GM12878 (cell line): ENCODE data around the gene PPP1R2C. TPM values are rescaled to one million over a fixed set of nuclear protein-coding genes. Genes with fewer than 3 reads are reported as not detected.

Experiments used
- ATAC-seq: fragments of 200-7000 bp; cut with Tn5 transposase; 3 replicates; pipeline ENCODE4 v1.9.1; 2020; ENCODE audit warnings: mild to moderate bottlenecking, moderate library complexity
- BruUV-seq: library from RNA; stranded (reverse); fragments of 400-500 nt; replicated peaks from 2 replicates; lab custom pipeline; 2021; lab: Mats Ljungman, UMichigan
- CTCF ChIA-PET: fragments of 300-600 bp; sonication (Branson Sonifier 250); formaldehyde crosslinking; extraction: SDS; loops from one replicate; lab custom pipeline; 2021; ENCODE audit warnings: inconsistent platforms; lab: Yijun Ruan, JAX
- POLR2A ChIA-PET: fragments of 350-600 bp; formaldehyde crosslinking; extraction: SDS; loops from one replicate; lab custom pipeline; 2021; ENCODE audit warnings: inconsistent platforms; lab: Charles Lee
- RAD21 ChIA-PET: fragments of 300-600 bp; sonication (Branson Sonifier 250); formaldehyde crosslinking; loops from one replicate; lab custom pipeline; 2023; ENCODE audit warnings: antibody characterized with exemption; ENCODE audit not compliant: unreplicated experiment; lab: Charles Lee
- SMC1A ChIA-PET: fragments of 300-600 bp; sonication (Branson Sonifier 250); formaldehyde crosslinking; loops from one replicate; lab custom pipeline; 2023; ENCODE audit not compliant: unreplicated experiment, uncharacterized antibody; lab: Charles Lee
- DNase-seq: peaks from one replicate; pipeline ENCODE4 v3.0.0-alpha.2; 2011; ENCODE audit warnings: low read depth, low spot score
- FAIRE-seq: peaks from 3 replicates; lab custom pipeline; 2011; peaks lifted over from hg19 to GRCh38; lab: Jason Lieb, UNC
- H2AFZ ChIP-seq: 2 replicates; pipeline ENCODE4 v1.6.0; 2011; ENCODE audit warnings: low read depth, low read length, control low read depth; ENCODE audit not compliant: control insufficient read depth
- H3K27ac ChIP-seq: 2 replicates; pipeline ENCODE4 v1.5.1; 2011; ENCODE audit warnings: control low read depth; ENCODE audit not compliant: control insufficient read depth, insufficient read depth
- H3K27me3 ChIP-seq, 2 experiments: replicated peaks in 1 of 2; 2 replicates each; pipeline versions ENCODE4 v1.6.0 to v1.6.1; 2011; ENCODE audit warnings: low read length in 1 of 2; ENCODE audit not compliant: control insufficient read depth in 2 of 2, insufficient read depth in 2 of 2
- H3K36me3 ChIP-seq, 2 experiments: 2 replicates each; pipeline ENCODE4 v1.5.1; 2011; ENCODE audit warnings: low read length in 1 of 2; ENCODE audit not compliant: control insufficient read depth in 2 of 2, insufficient read depth in 2 of 2
- H3K4me1 ChIP-seq: 2 replicates; pipeline ENCODE4 v1.6.1; 2011; ENCODE audit warnings: mild to moderate bottlenecking, low read length, moderate library complexity, mixed read lengths; ENCODE audit not compliant: control insufficient read depth, insufficient read depth
- H3K4me2 ChIP-seq: 2 replicates; pipeline ENCODE4 v1.6.0; 2011; ENCODE audit warnings: control low read depth; ENCODE audit not compliant: control insufficient read depth, insufficient read depth
- H3K4me3 ChIP-seq: fragments of 200-600 bp; sonication (generic); 2 replicates; pipeline ENCODE4 v1.5.1; 2016
- H3K79me2 ChIP-seq: 2 replicates; pipeline ENCODE4 v1.6.0; 2011; ENCODE audit warnings: low read length; ENCODE audit not compliant: control insufficient read depth, insufficient read depth
- H3K9ac ChIP-seq: 2 replicates; pipeline ENCODE4 v1.8.0; 2011; ENCODE audit warnings: low read length, control low read depth, mixed read lengths; ENCODE audit not compliant: control insufficient read depth, insufficient read depth
- H3K9me3 ChIP-seq: replicated peaks from 3 replicates; pipeline ENCODE4 v1.5.1; 2011; ENCODE audit warnings: mild to moderate bottlenecking, low read length; ENCODE audit not compliant: control insufficient read depth, insufficient read depth
- H4K20me1 ChIP-seq: 2 replicates; pipeline ENCODE4 v1.6.0; 2011; ENCODE audit not compliant: control insufficient read depth, insufficient read depth
- CHD1 ChIP-seq: IDR thresholded peaks from 2 replicates; pipeline ENCODE4 v1.6.1; 2012; ENCODE audit warnings: low read depth, low read length, improper control_type of control experiment
- CREM ChIP-seq: IDR thresholded peaks from 2 replicates; pipeline ENCODE4 v1.6.1; 2014; ENCODE audit warnings: antibody characterized with exemption, low read depth
- EED ChIP-seq: sonication (generic); IDR thresholded peaks from 2 replicates; pipeline ENCODE4 v1.6.1; 2016; ENCODE audit warnings: antibody characterized with exemption, low read depth
- FOS ChIP-seq: IDR thresholded peaks from 3 replicates; pipeline ENCODE4 v1.6.1; 2011; ENCODE audit warnings: borderline replicate concordance; ENCODE audit not compliant: insufficient read length; ENCODE audit errors: extremely low read depth
- GATAD2B ChIP-seq: fragments of 450-650 bp; conservative IDR thresholded peaks from 2 replicates; pipeline ENCODE4 v1.6.1; 2017; ENCODE audit warnings: low read depth, mild to moderate bottlenecking, moderate library complexity
- HDAC2 ChIP-seq: fragments of 200-600 bp; sonication (generic); IDR thresholded peaks from 2 replicates; pipeline ENCODE4 v1.6.1; 2017
- IRF4 ChIP-seq: IDR thresholded peaks from 2 replicates; pipeline ENCODE4 v1.6.1; 2011; ENCODE audit warnings: low read depth, low read length
- JUND ChIP-seq: IDR thresholded peaks from 2 replicates; pipeline ENCODE4 v1.6.1; 2012; ENCODE audit warnings: low read depth, mild to moderate bottlenecking, low read length, improper control_type of control experiment, moderate library complexity
- REST ChIP-seq: IDR thresholded peaks from 2 replicates; pipeline ENCODE4 v1.6.1; 2012; ENCODE audit warnings: mild to moderate bottlenecking, low read depth, low read length
- SUZ12 ChIP-seq: fragments of 200-600 bp; sonication (generic); IDR thresholded peaks from one replicate; pipeline ENCODE4 v1.6.1; 2018; ENCODE audit warnings: antibody characterized with exemption, mild to moderate bottlenecking; ENCODE audit not compliant: unreplicated experiment
- TBL1XR1 ChIP-seq: IDR thresholded peaks from 2 replicates; pipeline ENCODE4 v1.6.1; 2012; ENCODE audit warnings: low read depth, low read length, improper control_type of control experiment
- ZBED1 ChIP-seq: IDR thresholded peaks from 2 replicates; pipeline ENCODE4 v1.6.1; 2016; ENCODE audit warnings: borderline replicate concordance
- ZNF207 ChIP-seq: fragments of 450-650 bp; IDR thresholded peaks from 2 replicates; pipeline ENCODE4 v1.6.1; 2014; ENCODE audit warnings: antibody characterized with exemption, mild to moderate bottlenecking, borderline replicate concordance
- WGBS: methylation state at CpG from one replicate; pipeline ENCODE4 v1.1.6; 2016; ENCODE audit warnings: low lambda C conversion rate; ENCODE audit not compliant: insufficient replicate concordance, insufficient coverage; ENCODE audit errors: missing lambda C conversion rate; 5-methylcytosine and 5-hydroxymethylcytosine counted together
- in situ Hi-C: fragments of 300-500 bp; cut with MboI; formaldehyde crosslinking; loops from 9 replicates; pipeline ENCODE4 v1.14.3; 2018; ENCODE audit warnings: mixed read lengths
- intact Hi-C: fragments of 100-400 bp; cut with micrococcal nuclease; formaldehyde crosslinking; loops from one replicate; pipeline ENCODE4 v1.14.2; 2022; ENCODE audit not compliant: unreplicated experiment
- polyA plus RNA-seq, 11 experiments: library from polyadenylated mRNA; depleted of rRNA in 4 of 11; unstranded in 6 of 11; stranded (reverse) in 5 of 11; fragments of >200 nt; fragmentation: Nextera tagmentation in 4 of 11; fragmentation: Illumina TruSeq in 1 of 11; extraction: Ambion mirVana in 4 of 11; extraction: Trizol in 1 of 11; gene quantifications; 1 replicate in 1 of 11; 2 replicates in 10 of 11; pipeline versions ENCODE4 v1.2.1 to v1.2.3, GENCODE V29; 2011 to 2016; ENCODE audit warnings: inconsistent platforms in 2 of 11, missing spikeins in 2 of 11, low read depth in 1 of 11
- total RNA-seq, 4 experiments: library from RNA; depleted of rRNA in 3 of 4; stranded (reverse); fragments of >200 nt in 3 of 4; fragmentation: Illumina TruSeq in 1 of 4; extraction: Trizol in 1 of 4; gene quantifications; 2 replicates each; pipeline versions ENCODE4 v1.2.1 to v1.2.3, GENCODE V29; 2013 to 2021
- TF ChIP-seq, protein P1 (sequence below): fragments of 450-650 bp; IDR thresholded peaks from 2 replicates; pipeline ENCODE4 v1.6.1; 2017; ENCODE audit warnings: mild to moderate bottlenecking, moderate library complexity
- TF ChIP-seq, protein P2 (sequence below): IDR thresholded peaks from 2 replicates; pipeline ENCODE4 v1.6.1; 2011; ENCODE audit warnings: mild to moderate bottlenecking, low read depth, low read length, moderate library complexity; ENCODE audit not compliant: insufficient replicate concordance

The PPP1R2C gene
- total and polyA plus RNA-seq, 10 of the 15 experiments (the other 5 are each of a cell fraction or from before 2014, with no cell fraction given) = not detected

GRCh38 chrX:42754115-42754514 is 23.8 kb downstream of the PPP1R2C start:
- ChIA-PET SMC1A (interaction anchor here (0.7 kb wide), 1 partner anchor 25 kb away, joined by 3 read pairs; no protein-coding TSS in a partner anchor), RAD21 (no interaction called here), POLR2A (no interaction called here), CTCF (no interaction called here)
- BruUV-seq = no TSS peak
- no peaks in the 10 kb centered on the region for H3K36me3 ChIP-seq
- in situ Hi-C loops (no loop called here), intact Hi-C loops (no loop called here)
- H3K79me2 ChIP-seq = no peaks in the 10 kb centered on the region
- no peaks in the 10 kb centered on the region for H3K9me3 ChIP-seq
- whole genome bisulfite sequencing = 29% methylated on average over 2 of the region's 2 CpGs
- TF ChIP-seq CREM = no peak
- TF ChIP-seq TBL1XR1 = no peak
- no peak for TF ChIP-seq FOS
- no peak for TF ChIP-seq JUND
- no peak for TF ChIP-seq IRF4
- TF ChIP-seq GATAD2B = no peak
- TF ChIP-seq SUZ12 = no peak
- TF ChIP-seq CHD1 = no peak
- TF ChIP-seq, protein P1, sequence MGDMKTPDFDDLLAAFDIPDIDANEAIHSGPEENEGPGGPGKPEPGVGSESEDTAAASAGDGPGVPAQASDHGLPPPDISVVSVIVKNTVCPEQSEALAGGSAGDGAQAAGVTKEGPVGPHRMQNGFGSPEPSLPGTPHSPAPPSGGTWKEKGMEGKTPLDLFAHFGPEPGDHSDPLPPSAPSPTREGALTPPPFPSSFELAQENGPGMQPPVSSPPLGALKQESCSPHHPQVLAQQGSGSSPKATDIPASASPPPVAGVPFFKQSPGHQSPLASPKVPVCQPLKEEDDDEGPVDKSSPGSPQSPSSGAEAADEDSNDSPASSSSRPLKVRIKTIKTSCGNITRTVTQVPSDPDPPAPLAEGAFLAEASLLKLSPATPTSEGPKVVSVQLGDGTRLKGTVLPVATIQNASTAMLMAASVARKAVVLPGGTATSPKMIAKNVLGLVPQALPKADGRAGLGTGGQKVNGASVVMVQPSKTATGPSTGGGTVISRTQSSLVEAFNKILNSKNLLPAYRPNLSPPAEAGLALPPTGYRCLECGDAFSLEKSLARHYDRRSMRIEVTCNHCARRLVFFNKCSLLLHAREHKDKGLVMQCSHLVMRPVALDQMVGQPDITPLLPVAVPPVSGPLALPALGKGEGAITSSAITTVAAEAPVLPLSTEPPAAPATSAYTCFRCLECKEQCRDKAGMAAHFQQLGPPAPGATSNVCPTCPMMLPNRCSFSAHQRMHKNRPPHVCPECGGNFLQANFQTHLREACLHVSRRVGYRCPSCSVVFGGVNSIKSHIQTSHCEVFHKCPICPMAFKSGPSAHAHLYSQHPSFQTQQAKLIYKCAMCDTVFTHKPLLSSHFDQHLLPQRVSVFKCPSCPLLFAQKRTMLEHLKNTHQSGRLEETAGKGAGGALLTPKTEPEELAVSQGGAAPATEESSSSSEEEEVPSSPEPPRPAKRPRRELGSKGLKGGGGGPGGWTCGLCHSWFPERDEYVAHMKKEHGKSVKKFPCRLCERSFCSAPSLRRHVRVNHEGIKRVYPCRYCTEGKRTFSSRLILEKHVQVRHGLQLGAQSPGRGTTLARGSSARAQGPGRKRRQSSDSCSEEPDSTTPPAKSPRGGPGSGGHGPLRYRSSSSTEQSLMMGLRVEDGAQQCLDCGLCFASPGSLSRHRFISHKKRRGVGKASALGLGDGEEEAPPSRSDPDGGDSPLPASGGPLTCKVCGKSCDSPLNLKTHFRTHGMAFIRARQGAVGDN = no peak
- TF ChIP-seq EED = no peak
- no peak for TF ChIP-seq ZBED1
- TF ChIP-seq HDAC2 = no peak
- TF ChIP-seq, protein P2, sequence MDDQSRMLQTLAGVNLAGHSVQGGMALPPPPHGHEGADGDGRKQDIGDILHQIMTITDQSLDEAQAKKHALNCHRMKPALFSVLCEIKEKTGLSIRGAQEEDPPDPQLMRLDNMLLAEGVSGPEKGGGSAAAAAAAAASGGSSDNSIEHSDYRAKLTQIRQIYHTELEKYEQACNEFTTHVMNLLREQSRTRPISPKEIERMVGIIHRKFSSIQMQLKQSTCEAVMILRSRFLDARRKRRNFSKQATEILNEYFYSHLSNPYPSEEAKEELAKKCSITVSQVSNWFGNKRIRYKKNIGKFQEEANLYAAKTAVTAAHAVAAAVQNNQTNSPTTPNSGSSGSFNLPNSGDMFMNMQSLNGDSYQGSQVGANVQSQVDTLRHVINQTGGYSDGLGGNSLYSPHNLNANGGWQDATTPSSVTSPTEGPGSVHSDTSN = no peak
- no peak for TF ChIP-seq ZNF207
- no peak for TF ChIP-seq REST
- ATAC-seq = no peak
- no peak overlapping the region for H2AFZ ChIP-seq
- no peaks in the 10 kb centered on the region for H4K20me1 ChIP-seq
- no peak for FAIRE-seq
- H3K9ac ChIP-seq = no peak overlapping the region
- no peaks in the 10 kb centered on the region for H3K4me1 ChIP-seq
- H3K27ac ChIP-seq = no peak overlapping the region
- H3K4me2 ChIP-seq = no peak overlapping the region
- no peak for DNase-seq
- no peaks in the 10 kb centered on the region for H3K27me3 ChIP-seq
- no peak overlapping the region for H3K4me3 ChIP-seq
